Keratinocyte (primary cell): ENCODE data around the gene KCNQ4.

ENCODE experiments used
- CTCF ChIP-seq, 3 experiments: IDR thresholded peaks in 1 of 3; conservative IDR thresholded peaks in 1 of 3; optimal IDR thresholded peaks in 1 of 3; 2 replicates in 2 of 3; 3 replicates in 1 of 3; pipeline versions ENCODE3 to v1.5.1; 2011; ENCODE audit warnings: low read length in 3 of 3, mild to moderate bottlenecking in 3 of 3, moderate library complexity in 2 of 3, control low read depth in 1 of 3, inconsistent platforms in 1 of 3; ENCODE audit not compliant: insufficient read depth in 2 of 3; ENCODE audit errors: extremely low read depth in 1 of 3
- EZH2 ChIP-seq: IDR thresholded peaks from one replicate; pipeline ENCODE4 v1.6.1; 2012; ENCODE audit warnings: inconsistent platforms, mild to moderate bottlenecking, low read length, moderate library complexity

DNA sequence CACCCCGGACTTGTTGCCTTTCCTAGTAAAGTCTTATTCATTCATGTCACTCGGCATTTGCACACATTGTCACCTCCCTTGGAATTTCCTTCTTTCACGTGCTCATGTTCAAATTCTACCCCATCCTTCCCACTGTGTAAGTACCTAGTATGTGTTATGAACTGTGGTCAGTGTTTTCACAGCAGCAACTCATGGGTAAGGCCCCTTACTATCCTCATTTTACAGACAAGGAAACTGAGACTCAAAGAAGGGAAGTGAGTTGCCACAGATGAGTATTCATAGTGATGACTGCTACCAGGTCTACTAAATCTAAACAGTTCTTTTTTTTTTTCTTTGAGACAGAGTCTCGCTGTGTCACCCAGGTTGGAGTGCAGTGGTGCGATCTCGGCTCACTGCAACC, 68.1 kb downstream of the KCNQ4 start:
- TF ChIP-seq EZH2 (no peak), CTCF (optimal IDR thresholded peaks at IDR 0.05 in 1 of 3, IDR thresholded peaks at IDR 0.05 in 1 of 3, conservative IDR thresholded peaks at IDR 0.05 in 1 of 3; ENCODE audit: extremely low read depth in 1 of 3, insufficient read depth in 2 of 3, low read length in 3 of 3) (no peak)
